ENCODE results near the gene IRF8.
"Not testable (repeated sequence)": the region's sequence is repeated elsewhere in the genome, so short reads cannot be mapped to it uniquely, and the experiment has no call there.

Gene IRF8

DNA sequence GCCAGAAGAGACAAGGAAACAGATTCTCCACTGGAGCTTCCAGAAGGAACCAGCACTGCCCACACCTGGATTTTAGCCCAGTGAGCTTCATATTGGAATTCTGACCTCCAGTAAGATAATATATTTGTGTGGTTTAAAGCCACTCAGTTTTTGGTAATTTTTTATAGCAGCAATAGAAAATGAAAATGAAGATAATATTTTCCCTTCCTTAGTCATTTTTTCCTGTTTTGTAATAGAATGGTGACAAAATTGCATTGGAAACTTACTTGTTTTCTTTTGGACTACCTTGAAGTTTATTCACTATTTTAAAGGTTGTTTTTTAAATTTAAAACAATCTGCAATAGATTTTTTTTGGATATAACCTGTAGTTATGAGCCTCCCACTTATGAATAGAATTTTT lies 29.8 kb upstream of the IRF8 start:
- no peak for DNase-seq

- DNase-seq, result no peak
Measured at GRCh38 chr16:85869785-85870558, 29.0 kb upstream of the IRF8 start.

DNA sequence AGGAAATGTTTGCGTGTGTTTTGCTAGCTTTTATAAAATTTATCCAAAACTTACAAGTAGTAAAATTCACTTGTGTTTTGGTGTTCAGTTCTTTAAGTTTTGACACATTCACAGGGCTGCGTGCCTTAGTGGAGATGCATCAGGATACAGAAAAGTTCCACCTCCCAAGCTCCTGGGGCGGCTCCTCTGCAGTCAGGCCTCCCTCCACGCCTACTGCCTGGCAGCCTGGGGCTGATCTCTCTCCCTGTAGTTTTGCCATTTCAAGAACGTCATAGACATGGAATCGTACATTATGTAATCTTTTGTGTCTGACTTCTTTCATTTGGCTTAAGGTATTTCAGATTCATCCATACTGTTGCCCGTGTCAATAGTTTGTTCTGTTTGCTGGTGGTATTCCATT lies 27.2 kb upstream of the IRF8 start:
- DNase-seq, result no peak

DNA sequence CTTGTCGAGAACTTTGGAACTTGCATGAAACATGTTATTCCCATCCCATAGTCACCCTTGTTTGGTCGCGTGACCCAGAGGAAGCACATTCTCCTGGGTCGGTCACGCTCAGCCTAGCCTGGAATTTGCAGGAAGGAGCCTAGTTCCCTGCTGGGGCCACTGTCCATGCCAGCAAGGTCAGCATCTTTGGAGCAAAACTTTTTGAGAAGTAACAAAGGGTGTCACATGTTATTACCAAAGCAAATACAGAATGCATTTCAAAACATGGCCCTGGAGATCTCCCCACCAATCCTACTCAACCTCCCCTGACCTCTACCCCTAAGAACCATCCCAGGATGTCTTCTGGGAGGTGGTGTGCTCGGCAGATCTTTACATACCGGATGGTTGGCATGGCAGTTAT lies 26.2 kb upstream of the IRF8 start:
- DNase-seq, result no peak

DNA sequence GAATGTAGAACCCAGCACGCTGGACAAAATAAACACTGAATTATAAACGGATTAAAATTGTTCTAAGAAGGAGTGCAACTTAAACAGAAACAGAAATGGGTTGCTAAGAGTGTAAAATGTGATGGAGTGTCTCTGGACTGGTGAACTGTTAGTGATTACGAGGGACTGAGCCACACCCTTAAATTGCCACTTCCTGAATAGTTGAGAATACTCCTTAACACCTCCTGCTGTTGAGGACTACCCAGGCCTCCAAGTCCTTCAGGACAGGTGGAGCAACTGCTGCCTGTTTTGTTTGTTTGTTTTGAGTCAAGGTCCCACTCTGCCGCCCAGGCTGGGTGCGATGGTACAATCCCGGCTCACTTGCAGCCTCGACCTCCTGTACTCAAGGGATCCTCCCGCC lies 25.8 kb upstream of the IRF8 start:
- no peak for DNase-seq

DNA sequence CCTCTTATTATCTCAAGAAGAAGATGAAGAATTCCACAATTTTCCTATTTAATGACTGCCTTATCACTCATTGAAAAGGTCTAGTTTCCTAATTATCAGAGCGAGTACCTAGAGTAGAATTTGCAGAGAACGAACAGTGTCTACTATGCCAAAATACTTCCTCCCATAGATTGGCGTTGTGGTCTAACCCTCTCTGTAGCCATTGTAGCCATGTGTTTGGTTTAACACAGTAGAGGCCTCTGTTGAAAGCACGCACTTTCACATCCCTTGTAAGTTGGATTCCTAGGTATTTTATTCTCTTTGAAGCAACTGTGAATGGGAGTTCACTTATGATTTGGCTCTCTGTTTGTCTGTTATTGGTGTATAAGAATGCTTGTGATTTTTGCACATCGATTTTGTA lies 24.9 kb upstream of the IRF8 start:
- not testable (repeated sequence) for DNase-seq

DNA sequence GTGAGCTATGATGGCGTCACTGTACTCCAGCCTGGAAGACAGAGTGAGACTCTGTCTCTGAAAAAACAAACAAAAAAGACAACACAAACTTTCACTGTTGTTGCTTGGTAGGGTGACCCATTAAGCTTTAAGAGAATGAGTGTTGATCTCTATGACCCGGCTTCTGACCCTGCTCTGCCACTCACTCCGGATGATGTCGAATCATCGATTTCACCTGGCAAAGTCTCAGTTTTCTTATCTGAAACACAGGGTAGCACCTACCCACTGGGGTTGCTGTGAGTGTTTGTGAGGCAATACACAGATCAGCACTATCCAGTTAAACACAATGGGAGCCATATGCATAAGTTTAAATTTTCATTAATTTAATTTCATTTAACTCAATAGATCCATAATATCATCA lies 20.6 kb upstream of the IRF8 start:
- no peak for DNase-seq

GRCh38 chr16:85878875-85879274 lies 20.1 kb upstream of the IRF8 start:
- DNase-seq, result peak; percentile 76

DNA sequence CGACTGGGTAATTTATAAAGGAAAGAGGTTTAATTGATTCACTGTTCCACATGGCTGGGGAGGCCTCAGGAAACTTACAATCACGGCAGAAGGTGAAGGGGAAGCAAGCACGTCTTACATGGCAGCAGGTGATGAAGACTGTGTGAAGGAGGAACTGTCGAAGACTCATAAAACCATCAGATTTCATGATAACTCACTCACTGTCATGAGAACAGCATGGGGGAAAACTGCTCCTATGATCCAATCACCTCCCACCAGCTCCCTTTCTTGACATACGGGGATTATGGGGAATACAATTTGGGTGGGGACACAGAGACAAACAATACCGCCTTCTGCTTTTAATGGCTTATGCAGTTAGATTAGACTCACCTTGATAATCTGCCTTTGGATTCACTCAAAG lies 19.4 kb upstream of the IRF8 start:
- no peak for DNase-seq

DNA sequence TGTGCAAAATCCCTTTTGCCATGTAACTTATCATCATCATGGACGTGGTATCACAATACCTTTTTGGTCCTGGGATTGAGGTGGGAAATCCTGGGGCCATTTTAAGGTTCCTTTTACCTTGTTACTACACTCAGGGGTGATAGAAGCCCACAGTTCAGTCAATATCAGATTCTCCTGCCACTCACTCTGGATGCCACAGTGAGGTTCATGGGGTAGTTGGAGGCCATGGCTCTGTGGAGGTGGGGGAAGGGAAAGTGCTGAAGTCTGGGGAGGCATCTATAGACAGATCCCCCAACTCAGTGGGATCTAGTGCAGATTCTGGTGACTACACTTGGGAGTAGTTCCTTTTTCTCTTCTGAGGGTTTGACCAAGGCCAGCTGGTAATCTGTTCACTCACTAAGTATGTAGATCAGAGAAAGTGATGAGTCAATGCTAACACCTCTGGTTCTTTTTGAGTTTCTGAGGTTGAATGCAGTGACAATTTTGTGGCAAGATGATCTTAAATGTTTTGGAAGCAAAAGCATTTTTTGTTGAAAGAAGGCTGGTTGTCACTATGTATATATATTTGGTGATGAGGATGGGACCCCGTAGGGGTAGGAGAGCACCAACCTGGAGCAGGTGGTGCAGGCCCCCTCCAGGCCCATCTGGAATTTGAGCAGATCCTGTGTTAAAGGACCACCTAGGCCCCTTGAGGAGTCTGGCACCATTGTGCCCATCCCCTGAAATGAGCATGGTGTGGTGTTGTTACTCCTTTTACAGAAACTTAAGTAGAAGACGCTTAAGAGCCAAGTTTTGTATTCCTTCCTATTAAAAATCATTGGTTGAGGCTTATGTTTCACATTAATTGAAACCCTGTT lies 18.8 kb upstream of the IRF8 start:
- DNase-seq, result no peak

DNA sequence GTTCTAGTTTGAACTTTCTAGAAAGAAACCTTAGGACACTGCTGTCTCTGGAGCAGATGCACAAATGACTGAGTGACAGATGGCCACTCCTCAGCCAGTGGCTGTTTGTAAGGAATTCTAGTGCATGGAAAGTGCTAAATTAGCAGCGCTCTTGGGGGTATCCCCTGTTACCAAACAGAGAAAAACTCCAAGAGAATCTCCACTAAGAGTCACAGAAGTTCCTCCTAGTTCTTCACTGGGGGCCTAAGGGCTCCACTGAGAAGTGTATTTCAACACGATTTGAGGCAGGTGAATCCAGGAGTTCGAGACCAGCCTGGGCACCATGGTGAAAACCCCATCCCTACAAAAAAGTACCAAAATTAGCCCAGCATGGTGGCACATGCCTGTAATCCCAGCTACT lies 18.1 kb upstream of the IRF8 start:
- no peak for DNase-seq

DNA sequence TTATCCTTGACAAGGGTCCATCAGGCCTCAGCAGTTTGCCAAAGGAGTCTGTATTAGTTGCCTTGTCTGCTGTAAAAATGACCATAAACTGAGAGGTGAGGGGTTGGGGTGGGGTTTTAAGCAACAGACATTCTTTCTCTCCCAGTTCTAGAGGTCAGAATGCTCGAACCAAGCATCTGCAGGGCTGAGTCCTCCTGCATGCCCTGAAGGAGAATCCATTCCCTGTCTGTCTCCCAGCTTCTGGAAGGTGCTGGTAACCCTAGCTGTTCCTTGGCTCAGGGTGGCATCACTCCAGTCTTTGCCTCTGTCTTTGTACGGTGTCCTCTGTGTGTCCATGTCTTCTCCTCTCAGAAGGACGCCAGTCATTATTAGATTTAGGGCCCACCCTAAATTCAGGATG lies 17.5 kb upstream of the IRF8 start:
- no peak for DNase-seq

- no peak for DNase-seq
Measured at GRCh38 chr16:85882181-85882810, 16.7 kb upstream of the IRF8 start.

- no peak for DNase-seq
Measured at GRCh38 chr16:85883813-85884212, 15.1 kb upstream of the IRF8 start.

GRCh38 chr16:85884808-85885463 lies 14.0 kb upstream of the IRF8 start:
- no peak for DNase-seq

- no peak for DNase-seq
Measured at GRCh38 chr16:85885537-85885936, 13.4 kb upstream of the IRF8 start.

- DNase-seq, result peak; percentile 89
Measured at GRCh38 chr16:85888405-85889331, 10.3 kb upstream of the IRF8 start.

GRCh38 chr16:85891033-85891775 lies 7.8 kb upstream of the IRF8 start:
- DNase-seq, result peak; percentile 34

GRCh38 chr16:85891776-85892166 lies 7.2 kb upstream of the IRF8 start:
- DNase-seq, result no peak

- DNase-seq, result no peak
Measured at GRCh38 chr16:85892760-85893159, 6.2 kb upstream of the IRF8 start.

DNA sequence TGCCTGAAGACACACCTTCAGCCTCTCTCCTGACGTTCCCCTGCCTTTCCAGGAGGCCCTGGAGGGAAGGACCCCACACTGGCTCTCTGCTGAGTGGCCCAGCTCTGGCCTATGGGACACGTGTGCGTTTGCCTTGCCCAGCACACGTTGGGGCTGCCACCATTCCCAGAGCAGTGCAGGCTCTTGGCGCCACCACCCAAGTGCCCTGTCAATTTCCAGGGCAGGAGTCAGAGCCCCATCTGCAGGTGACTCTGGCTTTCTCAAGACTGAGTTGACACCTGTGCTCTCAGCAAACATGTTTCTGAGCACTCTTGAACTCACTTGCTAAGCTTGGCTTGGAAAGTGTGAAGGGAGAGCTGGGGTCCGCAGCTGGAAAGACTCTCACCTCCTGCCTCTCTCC lies 4.7 kb upstream of the IRF8 start:
- DNase-seq, result no peak

All from EL (cell line).